Osteocyte (in vitro differentiated cells): Measurements from ENCODE around the gene MIS12. TPM values are rescaled to one million over a fixed set of nuclear protein-coding genes. Genes with fewer than 3 reads are reported as not detected.

ENCODE experiments used
- DNase-seq: peaks from one replicate; pipeline ENCODE4 v3.0.0; 2021; ENCODE audit warnings: mixed read lengths; ENCODE audit not compliant: unreplicated experiment; ENCODE audit errors: extremely low spot score
- H3K27ac Mint-ChIP-seq: one replicate; pipeline ENCODE4 v1.8.0; 2021; ENCODE audit warnings: mild to moderate bottlenecking, mixed read lengths; ENCODE audit not compliant: unreplicated experiment
- H3K27me3 Mint-ChIP-seq: one replicate; pipeline ENCODE4 v1.8.0; 2021; ENCODE audit warnings: mixed read lengths; ENCODE audit not compliant: unreplicated experiment
- H3K36me3 Mint-ChIP-seq: one replicate; pipeline ENCODE4 v1.8.0; 2021; ENCODE audit warnings: mixed read lengths; ENCODE audit not compliant: unreplicated experiment
- H3K4me1 Mint-ChIP-seq: one replicate; pipeline ENCODE4 v1.8.0; 2021; ENCODE audit warnings: mixed read lengths; ENCODE audit not compliant: unreplicated experiment
- H3K4me3 Mint-ChIP-seq: one replicate; pipeline ENCODE4 v1.8.0; 2021; ENCODE audit warnings: mild to moderate bottlenecking, moderate library complexity, mixed read lengths; ENCODE audit not compliant: unreplicated experiment
- H3K9me3 Mint-ChIP-seq: one replicate; pipeline ENCODE4 v1.8.0; 2021; ENCODE audit warnings: mixed read lengths; ENCODE audit not compliant: unreplicated experiment
- CTCF ChIP-seq: fragments of 200-600 bp; sonication (generic); IDR thresholded peaks from 2 replicates; pipeline ENCODE4 v1.5.0; 2021; ENCODE audit warnings: antibody characterized with exemption, mild to moderate bottlenecking, moderate library complexity
- total RNA-seq: library from RNA; stranded (reverse); gene quantifications from 2 replicates; pipeline ENCODE4 v1.2.1, GENCODE V29; 2021

Gene MIS12
- total RNA-seq, 1 donor from 2014 or later, result 21.3 TPM

DNA sequence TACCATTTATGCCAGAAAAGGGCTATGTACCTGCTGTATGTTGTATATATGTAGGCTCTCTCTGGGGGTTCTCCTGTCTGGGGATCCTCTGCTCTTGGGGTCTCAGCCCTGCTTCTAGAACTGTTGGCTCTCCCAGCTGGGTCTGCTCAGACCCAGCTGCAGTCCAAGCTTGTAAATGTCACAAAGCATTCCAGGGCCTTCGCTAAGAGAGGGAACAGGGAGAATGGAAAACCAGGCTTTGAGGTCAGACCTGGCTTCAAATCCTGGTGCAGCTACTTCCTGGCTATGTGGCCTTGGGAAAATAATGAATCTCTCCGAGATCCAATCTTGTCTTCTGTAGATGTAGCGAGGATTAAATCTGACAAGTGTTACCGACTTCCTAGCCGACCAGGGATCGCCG lies 54.0 kb downstream of the MIS12 start:
- H3K9me3 Mint-ChIP-seq, result no peaks in the 10 kb centered on the region
- no peak for TF ChIP-seq CTCF
- no peak overlapping the region for H3K4me3 Mint-ChIP-seq
- H3K36me3 Mint-ChIP-seq, result no peaks in the 10 kb centered on the region
- no peaks in the 10 kb centered on the region for H3K27me3 Mint-ChIP-seq
- H3K4me1 Mint-ChIP-seq, result no peaks in the 10 kb centered on the region
- H3K27ac Mint-ChIP-seq, result no peak overlapping the region
- no peak for DNase-seq

Other genes with a start within 250 kb of the MIS12 start
- 50.1 and 57.7 TPM in 2 replicates for gene RABEP1, start 204.3 kb upstream of the MIS12 start, total RNA-seq
- gene NUP88, start 66.9 kb upstream of the MIS12 start, total RNA-seq, result 45.7 and 50.8 TPM in 2 replicates
- gene RPAIN, start 66.4 kb upstream of the MIS12 start, total RNA-seq, result 58.2 and 58.6 TPM in 2 replicates
- gene C1QBP, start 47.4 kb upstream of the MIS12 start, total RNA-seq, result 83.8 and 86.3 TPM in 2 replicates
- gene DHX33, start 17.6 kb upstream of the MIS12 start, total RNA-seq, result 17.5 and 18.9 TPM in 2 replicates
- 73.1 and 81.2 TPM in 2 replicates for gene DERL2, start 388 bp upstream of the MIS12 start, total RNA-seq
- 27.1 and 27.6 TPM in 2 replicates for gene NLRP1, start 97.9 kb downstream of the MIS12 start, total RNA-seq